Natural killer cell treated with Interleukin-12 subunit alpha and Interleukin-12 subunit beta and Interleukin-15 and Interleukin-18, amount 100 ng/mL, for 72 hours (primary cell): Measurements from ENCODE around the gene TAS2R4. TPM values are rescaled to one million over a fixed set of nuclear protein-coding genes. Genes with fewer than 3 reads are reported as not detected.
"Not testable (repeated sequence)": the region's sequence is repeated elsewhere in the genome, so short reads cannot be mapped to it uniquely, and the experiment has no call there.

Experiments used
- ATAC-seq, 2 donors: fragments of 150-1000 bp; cut with Tn5 transposase in 1 of 2; sonication (Bioruptor Pico), chemical (Tn5 transposase) in 1 of 2; 2 replicates each; pipeline ENCODE4 v1.10.0; 2021
- DNase-seq: peaks from one replicate; pipeline ENCODE4 v3.0.0; 2022; ENCODE audit warnings: low spot score
- H3K27ac Mint-ChIP-seq, 2 donors: 1 replicate in 1 of 2; 2 replicates in 1 of 2; pipeline ENCODE4 v1.8.0; 2022; ENCODE audit warnings: mixed read lengths in 2 of 2, mild to moderate bottlenecking in 1 of 2, moderate library complexity in 1 of 2
- H3K27me3 Mint-ChIP-seq, 2 donors: 1 replicate in 1 of 2; 2 replicates in 1 of 2; pipeline ENCODE4 v1.8.0; 2022; ENCODE audit warnings: mixed read lengths in 2 of 2
- H3K36me3 Mint-ChIP-seq: one replicate; pipeline ENCODE4 v1.8.0; 2022; ENCODE audit warnings: mixed read lengths
- H3K4me1 Mint-ChIP-seq, 2 donors: 1 replicate in 1 of 2; 2 replicates in 1 of 2; pipeline ENCODE4 v1.8.0; 2022; ENCODE audit warnings: low read depth in 2 of 2, mixed read lengths in 2 of 2, mild to moderate bottlenecking in 1 of 2
- H3K4me3 Mint-ChIP-seq: one replicate; pipeline ENCODE4 v1.8.0; 2022; ENCODE audit warnings: mixed read lengths
- H3K9me3 Mint-ChIP-seq: 2 replicates; pipeline ENCODE4 v1.8.0; 2022; ENCODE audit warnings: mixed read lengths
- total RNA-seq, 2 donors: library from RNA; stranded (reverse); gene quantifications; one replicate each; pipeline ENCODE4 v1.2.3, GENCODE V29; 2022

TAS2R4 gene
- total RNA-seq, 2 donors from 2014 or later: 0.69 to 1.8 TPM

- H3K4me1 Mint-ChIP-seq: peaks cover 9 to 11% of the 10 kb centered on the region in 2 donors
- no peaks in the 10 kb centered on the region for H3K9me3 Mint-ChIP-seq
- H3K4me3 Mint-ChIP-seq: no peak within 1 kb of the TSS
- peaks cover 23% of the 10 kb centered on the region for H3K36me3 Mint-ChIP-seq
- peak within 1 kb of the TSS in 1 of 2 donors; percentile 30 for H3K27ac Mint-ChIP-seq
- no peaks in the 10 kb centered on the region for H3K27me3 Mint-ChIP-seq
- DNase-seq (no peak), ATAC-seq (no peak)
Measured at GRCh38 chr7:141763797-141764196, 12.7 kb upstream of the TAS2R4 start, which contains the start of gene TAS2R3. Gene TAS2R3 (plus strand): TSS chr7:141764097. CDS start chr7:141764159, 62 bp downstream.

GRCh38 chr7:141770083-141770583 lies 6.3 kb upstream of the TAS2R4 start:
- not testable (repeated sequence) for H3K9me3 Mint-ChIP-seq, H3K27me3 Mint-ChIP-seq, H3K4me3 Mint-ChIP-seq, DNase-seq, H3K27ac Mint-ChIP-seq, H3K4me1 Mint-ChIP-seq, ATAC-seq
- peaks cover 17% of the 10 kb centered on the region for H3K36me3 Mint-ChIP-seq

GRCh38 chr7:141785706-141786552 lies 9.5 kb downstream of the TAS2R4 start:
- H3K9me3 Mint-ChIP-seq: no peaks in the 10 kb centered on the region
- H3K4me3 Mint-ChIP-seq: no peak overlapping the region
- DNase-seq: peak; percentile 74
- H3K36me3 Mint-ChIP-seq: no peaks in the 10 kb centered on the region
- no peak overlapping the region for H3K27ac Mint-ChIP-seq
- peaks cover 3 to 5% of the 10 kb centered on the region in 2 donors for H3K4me1 Mint-ChIP-seq
- no peak for ATAC-seq
- H3K27me3 Mint-ChIP-seq: no peaks in the 10 kb centered on the region

GRCh38 chr7:141788296-141788695 lies 11.8 kb downstream of the TAS2R4 start:
- Mint-ChIP-seq H3K36me3 (no peaks in the 10 kb centered on the region), H3K4me1 (peaks cover 3 to 5% of the 10 kb centered on the region in 2 donors), H3K4me3 (no peak overlapping the region), H3K9me3 (no peaks in the 10 kb centered on the region), H3K27ac (no peak overlapping the region), H3K27me3 (no peaks in the 10 kb centered on the region)
- DNase-seq (no peak), ATAC-seq (no peak)

- Mint-ChIP-seq H3K4me1 (peaks cover 3 to 5% of the 10 kb centered on the region in 2 donors), H3K4me3 (no peak within 1 kb of the TSS), H3K36me3 (no peaks in the 10 kb centered on the region), H3K27me3 (no peaks in the 10 kb centered on the region), H3K9me3 (no peaks in the 10 kb centered on the region), H3K27ac (no peak within 1 kb of the TSS)
- no peak for ATAC-seq
- DNase-seq: no peak
Measured at GRCh38 chr7:141789917-141790316, 13.4 kb downstream of the TAS2R4 start, which contains the start of gene TAS2R5. Gene TAS2R5 (plus strand): TSS chr7:141790217. CDS start chr7:141790362, 145 bp downstream.

- Mint-ChIP-seq H3K4me1 (no peaks in the 10 kb centered on the region), H3K9me3 (no peaks in the 10 kb centered on the region), H3K27me3 (no peaks in the 10 kb centered on the region), H3K36me3 (no peaks in the 10 kb centered on the region), H3K4me3 (no peak overlapping the region), H3K27ac (no peak overlapping the region)
- no peak for DNase-seq
- ATAC-seq: no peak
Measured at GRCh38 chr7:141792526-141792925, 16.1 kb downstream of the TAS2R4 start.

GRCh38 chr7:141820067-141820466 lies 43.6 kb downstream of the TAS2R4 start:
- Mint-ChIP-seq H3K27ac (no peak overlapping the region), H3K27me3 (peaks cover 0 to under 1% of the 10 kb centered on the region in 2 donors), H3K4me3 (no peak overlapping the region), H3K9me3 (peaks cover 14% of the 10 kb centered on the region), H3K4me1 (no peaks in the 10 kb centered on the region), H3K36me3 (peaks cover 51% of the 10 kb centered on the region)
- ATAC-seq (no peak), DNase-seq (no peak)

DNA sequence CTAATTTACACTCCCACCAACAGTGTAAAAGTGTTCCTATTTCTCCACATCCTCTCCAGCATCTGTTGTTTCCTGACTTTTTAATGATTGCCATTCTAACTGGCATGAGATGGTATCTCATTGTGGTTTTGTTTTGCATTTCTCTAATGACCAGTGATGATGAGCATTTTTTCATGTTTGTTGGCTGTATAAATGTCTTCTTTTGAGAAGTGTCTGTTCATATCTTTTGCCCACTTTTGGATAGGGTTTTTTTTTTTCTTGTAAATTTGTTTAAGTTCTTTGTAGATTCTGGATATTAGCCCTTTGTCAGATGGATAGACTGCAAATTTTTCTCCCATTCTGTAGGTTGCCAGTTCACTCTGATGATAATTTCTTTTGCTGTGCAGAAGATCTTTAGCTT lies 46.0 kb downstream of the TAS2R4 start:
- not testable (repeated sequence) for ATAC-seq, H3K27ac Mint-ChIP-seq, DNase-seq, H3K4me1 Mint-ChIP-seq, H3K27me3 Mint-ChIP-seq, H3K4me3 Mint-ChIP-seq
- Mint-ChIP-seq H3K36me3 (peaks cover 51% of the 10 kb centered on the region), H3K9me3 (peaks cover 11% of the 10 kb centered on the region)

Other genes with a start within 250 kb of the TAS2R4 start
- 100 to 1,000 TPM in 1 of 2 donors, 10 to 100 TPM in 1; 86.9 to 140 TPM for gene AGK, start 225.3 kb upstream of the TAS2R4 start, total RNA-seq
- gene DENND11, start 74.5 kb upstream of the TAS2R4 start, total RNA-seq: 10 to 100 TPM; 24.7 to 40.0 TPM
- under 1 TPM in 1 of 2 donors, not detected in 1; 0.17 TPM for gene WEE2, start 68.3 kb upstream of the TAS2R4 start, total RNA-seq
- gene SSBP1, start 38.3 kb upstream of the TAS2R4 start, total RNA-seq: 100 to 1,000 TPM; 163 to 208 TPM
- 1 to 10 TPM in 1 of 2 donors, under 1 TPM in 1; 0.78 to 3.3 TPM for gene TAS2R3, start 12.6 kb upstream of the TAS2R4 start, total RNA-seq
- 1 to 10 TPM in 1 of 2 donors, under 1 TPM in 1; 0.83 to 3.0 TPM for gene TAS2R5, start 13.5 kb downstream of the TAS2R4 start, total RNA-seq
- not detected for gene PRSS37, start 64.8 kb downstream of the TAS2R4 start, total RNA-seq
- gene OR9A4, start 139.7 kb downstream of the TAS2R4 start, total RNA-seq: not detected
- not detected for gene CLEC5A, start 170.3 kb downstream of the TAS2R4 start, total RNA-seq
- gene TAS2R38, start 197.1 kb downstream of the TAS2R4 start, total RNA-seq: not detected
- under 1 TPM in 1 of 2 donors, not detected in 1; 0.33 TPM for gene MGAM, start 219.2 kb downstream of the TAS2R4 start, total RNA-seq